Parathyroid adenoma (tissue), 2 donors: ENCODE measurements around the gene MAD1L1.

Experiments used
- H2AFZ ChIP-seq: fragments of 300-600 bp; sonication (generic); one replicate; pipeline ENCODE4 v1.7.0; 2017; ENCODE audit warnings: antibody characterized with exemption, mild to moderate bottlenecking
- H3K27ac ChIP-seq: fragments of 300-600 bp; sonication (generic); one replicate; pipeline ENCODE4 v1.7.0; 2017
- H3K27me3 ChIP-seq: fragments of 300-600 bp; sonication (generic); one replicate; pipeline ENCODE4 v1.7.0; 2017; ENCODE audit warnings: low read length; ENCODE audit not compliant: control insufficient read depth, insufficient read depth
- H3K36me3 ChIP-seq: fragments of 300-600 bp; sonication (generic); one replicate; pipeline ENCODE4 v1.7.0; 2017; ENCODE audit warnings: low read length; ENCODE audit not compliant: control insufficient read depth, insufficient read depth
- H3K4me1 ChIP-seq: fragments of 300-600 bp; sonication (generic); one replicate; pipeline ENCODE4 v1.7.0; 2017; ENCODE audit warnings: control low read depth
- H3K4me2 ChIP-seq: fragments of 300-600 bp; sonication (generic); one replicate; pipeline ENCODE4 v1.7.0; 2017; ENCODE audit warnings: low read length
- H3K4me3 ChIP-seq: fragments of 300-600 bp; sonication (generic); one replicate; pipeline ENCODE4 v1.7.0; 2017; ENCODE audit warnings: low read depth, low read length
- H3K79me2 ChIP-seq: fragments of 300-600 bp; sonication (generic); one replicate; pipeline ENCODE4 v1.7.0; 2017; ENCODE audit warnings: control low read depth
- H3K9ac ChIP-seq: fragments of 300-600 bp; sonication (generic); one replicate; pipeline ENCODE4 v1.7.0; 2017; ENCODE audit warnings: mild to moderate bottlenecking
- H3K9me3 ChIP-seq: fragments of 300-600 bp; sonication (generic); one replicate; pipeline ENCODE4 v1.7.0; 2017; ENCODE audit warnings: low read length; ENCODE audit not compliant: control insufficient read depth
- CTCF ChIP-seq: fragments of 300-600 bp; sonication (generic); IDR thresholded peaks from one replicate; pipeline ENCODE4 v1.7.0; 2017; ENCODE audit warnings: antibody characterized with exemption, mild to moderate bottlenecking
- donor health status: primary hyperparathyroidism.

The MAD1L1 gene

GRCh38 chr7:2150445-2150815 lies 82.3 kb downstream of the MAD1L1 start:
- Histone ChIP-seq H3K27ac (no peak overlapping the region), H3K27me3 (no peaks in the 10 kb centered on the region), H3K4me3 (no peak overlapping the region), H3K36me3 (no peaks in the 10 kb centered on the region), H3K4me1 (no peaks in the 10 kb centered on the region), H3K9ac (no peak overlapping the region), H3K4me2 (no peak overlapping the region), H2AFZ (no peak overlapping the region), H3K79me2 (no peaks in the 10 kb centered on the region), H3K9me3 (no peaks in the 10 kb centered on the region)
- TF ChIP-seq CTCF = no peak

GRCh38 chr7:2149672-2150444 lies 82.9 kb downstream of the MAD1L1 start:
- no peak overlapping the region for H2AFZ ChIP-seq
- H3K4me1 ChIP-seq = no peaks in the 10 kb centered on the region
- H3K9me3 ChIP-seq = no peaks in the 10 kb centered on the region
- no peaks in the 10 kb centered on the region for H3K79me2 ChIP-seq
- H3K36me3 ChIP-seq = no peaks in the 10 kb centered on the region
- no peak overlapping the region for H3K4me3 ChIP-seq
- TF ChIP-seq CTCF = no peak
- no peak overlapping the region for H3K4me2 ChIP-seq
- H3K9ac ChIP-seq = no peak overlapping the region
- H3K27me3 ChIP-seq = no peaks in the 10 kb centered on the region
- H3K27ac ChIP-seq = no peak overlapping the region

GRCh38 chr7:2148814-2149213 lies 83.9 kb downstream of the MAD1L1 start:
- Histone ChIP-seq H3K27ac (no peak overlapping the region), H3K79me2 (no peaks in the 10 kb centered on the region), H3K4me3 (no peak overlapping the region), H3K4me1 (no peaks in the 10 kb centered on the region), H3K9me3 (no peaks in the 10 kb centered on the region), H3K36me3 (no peaks in the 10 kb centered on the region), H3K9ac (no peak overlapping the region), H2AFZ (no peak overlapping the region), H3K27me3 (no peaks in the 10 kb centered on the region), H3K4me2 (no peak overlapping the region)
- no peak for TF ChIP-seq CTCF

GRCh38 chr7:2148189-2148588 lies 84.6 kb downstream of the MAD1L1 start:
- Histone ChIP-seq H3K9ac (no peak overlapping the region), H2AFZ (no peak overlapping the region), H3K27me3 (no peaks in the 10 kb centered on the region), H3K4me1 (no peaks in the 10 kb centered on the region), H3K27ac (no peak overlapping the region), H3K79me2 (no peaks in the 10 kb centered on the region), H3K4me3 (no peak overlapping the region), H3K36me3 (no peaks in the 10 kb centered on the region), H3K4me2 (no peak overlapping the region), H3K9me3 (no peaks in the 10 kb centered on the region)
- TF ChIP-seq CTCF = no peak
